ENCODE data around the gene HHAT.

HHAT gene

DNA sequence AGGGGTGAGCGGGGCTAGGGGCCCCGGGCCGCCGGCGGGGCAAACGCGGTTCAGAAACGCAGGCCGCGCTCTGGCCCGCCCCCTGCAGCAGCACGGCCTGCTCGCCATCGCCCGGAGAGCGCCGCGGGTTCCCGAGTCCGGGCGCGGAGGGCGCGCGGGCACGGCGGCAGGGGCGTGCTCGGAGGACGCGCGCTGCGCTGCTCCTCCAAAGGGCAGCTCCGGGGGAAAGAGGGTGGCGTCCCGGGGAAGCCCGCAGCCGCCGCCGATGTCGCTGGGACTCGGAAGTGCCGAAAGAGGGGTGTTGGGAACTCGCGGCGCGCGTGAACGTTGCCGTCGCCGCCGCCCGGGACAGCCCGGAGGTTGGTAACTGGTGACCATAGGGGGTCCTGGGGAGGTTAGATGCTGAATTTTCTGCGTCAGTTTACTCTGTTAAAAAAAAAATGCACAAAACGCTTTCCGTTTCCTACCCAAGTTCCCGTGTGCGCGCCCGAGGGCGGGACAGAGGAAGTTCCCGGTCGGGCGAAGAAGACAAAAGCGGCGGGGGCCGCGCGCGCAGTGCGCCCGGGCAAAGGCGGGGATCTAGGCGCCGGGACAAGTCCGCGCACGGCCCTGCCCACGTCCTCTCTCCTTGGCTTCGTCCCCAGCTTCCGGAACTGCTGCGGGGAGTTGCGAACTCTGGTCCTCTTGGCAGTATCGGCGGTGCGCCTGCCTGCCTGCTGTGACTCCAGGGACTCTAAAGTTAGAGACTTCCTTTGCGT, at the start of gene HHAT:
HHAT (plus strand) TSS at position 157 of the 758 bp plus-strand sequence. CDS start 20,074 bp downstream, outside the sequence.
- peak; percentile 75 for DNase-seq

DNA sequence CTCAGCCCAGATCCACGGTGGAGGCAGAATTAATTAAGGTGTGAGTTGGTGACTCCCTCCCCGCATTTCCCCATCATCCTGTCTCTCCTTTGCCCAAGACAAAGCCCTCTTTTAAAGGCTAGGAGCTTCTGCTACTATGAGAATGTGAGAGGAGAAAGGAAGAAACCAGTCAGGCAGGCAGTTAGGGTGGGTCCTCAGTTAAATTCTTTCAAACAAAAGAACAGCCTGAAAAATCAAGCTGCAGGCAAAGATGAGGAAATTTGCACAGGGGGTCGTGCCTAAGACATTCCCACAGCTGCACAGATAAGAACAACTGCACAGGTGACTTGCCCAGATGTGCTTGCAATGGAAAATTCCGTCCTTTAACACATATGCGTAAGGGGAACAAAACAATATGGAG, 48.5 kb upstream of the HHAT start:
- no peak for DNase-seq

DNA sequence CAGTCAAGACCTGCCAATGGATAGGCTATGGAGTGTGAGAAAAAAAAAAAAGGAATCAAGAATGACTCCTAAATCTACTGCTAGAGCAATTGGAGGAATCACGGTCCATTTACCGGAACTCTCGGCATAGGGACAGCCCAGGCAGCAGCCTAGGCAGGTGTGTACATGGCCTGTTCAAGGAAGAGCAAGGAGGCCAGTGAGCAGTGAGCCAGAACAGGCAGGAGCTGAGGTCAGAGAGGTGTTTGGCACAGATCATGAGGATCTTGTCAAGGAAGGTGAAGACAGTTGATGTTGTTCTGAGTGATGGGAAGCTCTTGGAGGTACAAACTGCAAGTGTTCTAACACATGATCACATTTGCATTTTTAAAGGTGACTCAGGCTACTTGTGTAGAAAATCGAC, 40.6 kb upstream of the HHAT start:
- no peak for DNase-seq

DNA sequence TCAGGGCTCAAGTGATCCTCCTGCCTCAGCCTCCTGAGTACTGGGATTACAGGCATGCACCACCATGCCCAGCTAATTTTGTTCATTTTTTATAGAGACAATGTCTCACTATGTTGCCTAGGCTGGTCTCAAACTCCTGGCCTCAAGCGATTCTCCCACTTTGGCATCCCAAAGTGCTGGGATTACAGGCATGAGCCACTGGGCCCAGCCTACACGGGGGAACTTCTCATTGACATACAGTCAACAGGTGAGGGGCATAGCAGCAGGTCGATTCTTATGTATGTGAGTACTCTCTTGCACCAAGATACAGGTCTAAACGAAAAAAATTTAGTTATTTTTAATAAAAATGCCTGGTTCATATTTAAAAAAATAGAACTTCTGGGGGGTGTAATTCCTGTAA, 39.5 kb upstream of the HHAT start:
- no peak for DNase-seq

GRCh38 chr1:210291081-210291764, 37.5 kb upstream of the HHAT start:
- no peak for DNase-seq

DNA sequence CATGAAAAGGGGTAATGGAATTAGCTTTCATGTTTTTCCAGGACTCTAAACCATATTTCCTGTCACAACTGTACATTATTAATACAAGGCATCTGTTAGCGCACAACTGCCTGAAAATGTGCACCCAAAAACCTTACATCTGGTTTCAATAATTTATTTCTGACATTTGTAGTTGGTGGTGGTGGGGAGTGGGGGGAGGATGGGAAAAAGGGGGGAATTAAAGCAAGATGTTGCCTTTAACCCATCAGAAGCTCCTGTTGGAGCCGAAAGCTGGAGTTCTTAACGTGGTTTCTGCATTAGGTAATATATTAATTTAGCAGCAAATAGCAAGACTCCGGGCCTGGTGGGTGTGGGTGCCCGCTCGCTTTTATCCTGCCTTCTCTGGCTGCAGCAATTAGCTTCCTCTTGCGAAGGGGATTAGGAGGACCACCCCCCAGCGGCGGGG, 36.9 kb upstream of the HHAT start:
- DNase-seq: no peak

GRCh38 chr1:210292231-210292871, 36.4 kb upstream of the HHAT start:
- DNase-seq: peak; percentile 45

GRCh38 chr1:210293171-210293607, 35.5 kb upstream of the HHAT start:
- no peak for DNase-seq

- DNase-seq: peak; percentile 98
These were observed 33.5 kb upstream of the HHAT start for GRCh38 chr1:210294999-210295745.

DNA sequence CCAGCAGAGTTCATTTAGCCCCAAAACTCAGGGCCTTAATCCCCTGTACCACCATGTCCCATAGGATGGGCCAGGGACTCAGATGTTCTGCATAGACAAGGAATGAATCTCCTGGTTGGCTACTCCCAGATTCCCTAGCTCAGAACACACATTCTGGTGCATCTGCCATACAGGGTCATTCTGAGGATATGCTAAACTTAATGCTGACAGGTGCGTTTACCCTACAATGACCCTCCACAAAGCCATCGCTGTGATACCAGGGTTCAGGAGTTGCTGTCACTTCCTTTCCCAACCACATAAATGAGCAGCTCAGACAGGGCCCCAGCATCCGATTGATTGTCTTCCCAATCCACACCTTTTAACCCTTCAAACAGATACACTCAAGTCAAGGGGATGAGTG, 32.0 kb upstream of the HHAT start:
- no peak for DNase-seq

- DNase-seq: no peak
These were observed 30.4 kb upstream of the HHAT start for GRCh38 chr1:210298296-210298695.

DNA sequence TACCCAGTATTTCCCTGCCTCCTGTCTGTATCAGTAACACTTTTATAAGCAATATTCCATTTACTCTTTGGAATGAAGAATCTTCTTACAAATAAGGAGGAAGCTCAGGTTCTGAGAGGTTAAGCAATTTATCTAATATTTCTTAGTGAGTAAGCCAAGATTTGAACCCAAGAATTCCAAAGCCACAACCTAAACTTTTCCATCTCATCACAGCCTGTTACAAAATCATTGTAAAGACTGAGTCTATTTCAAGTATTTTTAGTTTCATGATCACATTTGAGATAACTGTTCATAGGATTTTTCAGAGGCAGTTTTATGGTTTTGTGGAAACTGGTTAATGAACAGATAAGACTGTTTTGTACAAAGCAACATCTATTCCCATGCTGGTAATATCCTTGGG, 29.8 kb upstream of the HHAT start:
- DNase-seq: no peak

GRCh38 chr1:210299501-210299900, 29.2 kb upstream of the HHAT start:
- no peak for DNase-seq

DNA sequence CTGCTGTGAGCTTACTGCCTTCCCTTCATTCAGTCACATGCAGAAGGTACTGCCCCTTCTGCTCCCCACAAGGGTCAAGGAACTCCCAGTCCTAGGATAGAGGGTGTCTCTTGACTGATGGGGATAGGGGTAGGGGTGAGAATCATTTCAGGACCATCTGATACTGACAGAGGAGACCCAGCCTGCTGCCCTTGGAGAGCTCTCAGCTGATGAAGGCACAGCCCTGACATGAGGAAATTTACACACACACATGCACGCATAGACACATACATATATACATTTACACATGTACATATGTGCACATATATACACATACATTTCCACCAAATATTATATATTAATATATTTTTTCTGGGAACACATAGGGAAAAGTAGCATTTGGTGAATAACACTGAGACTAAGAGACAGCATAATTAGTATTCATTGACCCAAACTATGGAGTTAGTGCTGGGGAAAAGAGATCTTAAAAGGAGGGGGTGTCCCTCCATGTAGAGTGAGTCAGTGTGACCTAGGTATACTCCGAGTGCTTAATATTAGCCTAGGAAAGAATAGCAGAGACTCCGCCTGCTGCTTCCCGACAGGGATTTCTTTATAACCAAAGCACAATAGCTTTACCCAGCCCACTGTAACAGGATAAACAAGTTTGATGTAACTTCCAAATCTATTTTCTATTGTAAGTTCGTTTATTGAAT, 27.6 kb upstream of the HHAT start:
- DNase-seq: no peak

DNA sequence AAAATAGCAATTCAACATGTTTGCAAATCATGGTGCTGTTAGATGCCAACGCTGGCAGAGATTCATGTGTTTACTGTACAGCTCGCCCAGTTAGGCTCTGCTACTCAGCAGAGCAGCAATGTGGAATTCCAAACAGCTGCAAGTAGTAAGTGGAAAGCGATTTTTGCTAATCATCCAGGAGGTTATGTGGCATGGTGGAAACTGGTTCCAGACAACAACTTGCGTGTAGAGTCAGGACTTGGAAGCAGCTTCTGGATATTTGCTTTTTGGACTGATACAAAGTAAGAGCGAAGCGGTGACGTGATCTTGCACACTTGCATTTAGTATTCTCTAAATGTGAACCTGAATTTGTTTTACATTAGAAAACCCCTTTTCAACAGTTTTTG, 27.1 kb upstream of the HHAT start:
- no peak for DNase-seq

- no peak for DNase-seq
These were observed 26.2 kb upstream of the HHAT start for GRCh38 chr1:210302501-210302900.

DNA sequence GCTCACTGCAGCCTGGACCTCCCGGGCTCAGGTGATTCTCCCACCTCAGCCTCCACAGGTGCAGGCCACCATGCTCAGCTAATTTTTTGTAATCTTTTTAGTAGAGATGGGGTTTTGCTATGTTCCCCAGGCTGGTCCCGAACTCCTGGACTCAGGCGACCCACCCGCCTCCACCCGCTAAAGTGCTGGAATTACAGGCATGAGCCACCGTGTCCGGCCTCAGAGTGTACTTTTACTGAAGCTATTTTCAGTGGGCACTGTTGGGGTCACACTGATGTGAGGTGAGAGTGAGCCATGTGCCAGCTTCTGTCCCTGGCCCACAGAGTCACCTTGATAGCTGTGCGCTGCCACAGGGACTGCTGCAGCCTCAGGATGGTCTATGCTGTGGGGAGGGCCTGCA, 25.3 kb upstream of the HHAT start:
- no peak for DNase-seq

- no peak for DNase-seq
These were observed 18.0 kb upstream of the HHAT start for GRCh38 chr1:210310562-210311153.

- no peak for DNase-seq
These were observed 16.8 kb upstream of the HHAT start for GRCh38 chr1:210311726-210312493.

DNA sequence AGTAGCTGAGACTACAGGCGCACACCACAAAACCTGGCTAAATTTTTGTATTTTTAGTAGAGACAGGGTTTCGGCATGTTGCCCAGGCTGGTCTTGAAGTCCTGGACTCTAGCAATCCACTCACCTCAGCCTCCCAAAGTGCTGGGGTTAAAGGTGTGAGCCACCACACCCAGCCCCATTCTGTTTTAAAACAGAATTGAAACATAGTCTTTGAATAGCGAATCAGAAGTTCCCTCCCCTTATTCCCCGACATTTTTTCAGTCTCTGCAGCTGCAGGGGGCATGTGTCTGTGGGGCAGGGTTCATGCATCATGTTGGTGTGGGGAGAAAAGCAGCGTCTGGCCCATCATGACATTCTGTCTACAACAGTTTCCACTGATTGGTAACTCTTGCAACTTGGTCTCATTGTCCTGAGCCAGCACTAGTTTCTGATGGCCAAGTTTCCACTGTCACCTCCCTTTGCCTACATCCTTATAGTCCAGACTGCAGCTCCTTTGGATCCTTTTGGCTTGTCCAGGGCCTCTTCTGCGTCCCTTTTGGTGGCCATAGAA, 15.6 kb upstream of the HHAT start:
- no peak for DNase-seq

GRCh38 chr1:210313921-210314320, 14.8 kb upstream of the HHAT start:
- DNase-seq: no peak
